NCI-H748 (cell line): ENCODE data around the gene PLEKHD1.
"Not testable (repeated sequence)": the region's sequence is repeated elsewhere in the genome, so short reads cannot be mapped to it uniquely, and the experiment has no call there.

Experiments
- DNase-seq: peaks from one replicate; lab custom pipeline; 2025; ENCODE audit not compliant: unreplicated experiment; lab: John Stamatoyannopoulos, UW

Gene PLEKHD1

GRCh38 chr14:69481815-69482568 is 2.5 kb upstream of the PLEKHD1 start:
- no peak for DNase-seq

- peak; percentile 57 for DNase-seq
Measured at GRCh38 chr14:69483765-69484443, 624 bp upstream of the PLEKHD1 start.

GRCh38 chr14:69485315-69485660 is 760 bp downstream of the PLEKHD1 start:
- no peak for DNase-seq

- DNase-seq, result no peak
Measured at GRCh38 chr14:69485701-69486100, 1.2 kb downstream of the PLEKHD1 start.

- no peak for DNase-seq
Measured at GRCh38 chr14:69487226-69487625, 2.7 kb downstream of the PLEKHD1 start.

GRCh38 chr14:69487771-69488170 is 3.2 kb downstream of the PLEKHD1 start:
- no peak for DNase-seq

- no peak for DNase-seq
Measured at GRCh38 chr14:69489495-69489894, 5.0 kb downstream of the PLEKHD1 start.

GRCh38 chr14:69490219-69490918 is 5.8 kb downstream of the PLEKHD1 start:
- no peak for DNase-seq

GRCh38 chr14:69491193-69491592 is 6.7 kb downstream of the PLEKHD1 start:
- no peak for DNase-seq

GRCh38 chr14:69493038-69493437 is 8.5 kb downstream of the PLEKHD1 start:
- DNase-seq, result no peak

- DNase-seq, result no peak
Measured at GRCh38 chr14:69493791-69494190, 9.3 kb downstream of the PLEKHD1 start.

- DNase-seq, result no peak
Measured at GRCh38 chr14:69495341-69495921, 10.9 kb downstream of the PLEKHD1 start.

- not testable (repeated sequence) for DNase-seq
Measured at GRCh38 chr14:69497866-69498265, 13.3 kb downstream of the PLEKHD1 start.

GRCh38 chr14:69498286-69498685 is 13.8 kb downstream of the PLEKHD1 start:
- not testable (repeated sequence) for DNase-seq

GRCh38 chr14:69499436-69499835 is 14.9 kb downstream of the PLEKHD1 start:
- DNase-seq, result no peak

- DNase-seq, result no peak
Measured at GRCh38 chr14:69500096-69500495, 15.6 kb downstream of the PLEKHD1 start.

GRCh38 chr14:69500736-69501135 is 16.2 kb downstream of the PLEKHD1 start:
- DNase-seq, result no peak

GRCh38 chr14:69501423-69501838 is 16.9 kb downstream of the PLEKHD1 start:
- no peak for DNase-seq

- no peak for DNase-seq
Measured at GRCh38 chr14:69504775-69505174, 20.2 kb downstream of the PLEKHD1 start.

GRCh38 chr14:69505338-69506240 is 21.1 kb downstream of the PLEKHD1 start:
- DNase-seq, result no peak

GRCh38 chr14:69506241-69506595 is 21.7 kb downstream of the PLEKHD1 start:
- DNase-seq, result no peak
